Activated CD8-positive, alpha-beta T cell treated with anti-CD3 and anti-CD28 coated beads, Interleukin-2, amount 10 ng/mL, durations not matched to agents 7 days and 5 days (primary cell): ENCODE results near the gene DDO. TPM values are rescaled to one million over a fixed set of nuclear protein-coding genes. Genes with fewer than 3 reads are reported as not detected.
"Not testable (repeated sequence)": the region's sequence is repeated elsewhere in the genome, so short reads cannot be mapped to it uniquely, and the experiment has no call there.

Source experiments
- ATAC-seq: fragments of 150-1000 bp; cut with Tn5 transposase; one replicate; pipeline ENCODE4 v1.10.0; 2021; ENCODE audit warnings: moderate library complexity
- CTCF ChIA-PET: fragments of 350-600 bp; sonication (Branson Sonifier 250); formaldehyde crosslinking; loops from one replicate; lab custom pipeline; 2021; ENCODE audit warnings: antibody characterized with exemption; lab: Charles Lee
- POLR2A ChIA-PET: fragments of 350-600 bp; sonication (Branson Sonifier 250); formaldehyde crosslinking; loops from one replicate; lab custom pipeline; 2021; ENCODE audit warnings: antibody characterized with exemption; lab: Charles Lee
- DNase-seq: peaks from one replicate; pipeline ENCODE4 v3.0.0-alpha.2; 2020
- H3K27ac Mint-ChIP-seq: one replicate; pipeline ENCODE4 v1.8.0; 2021; ENCODE audit warnings: mild to moderate bottlenecking, mixed read lengths
- H3K27me3 Mint-ChIP-seq: one replicate; pipeline ENCODE4 v1.8.0; 2021; ENCODE audit warnings: low read depth, mixed read lengths
- H3K36me3 Mint-ChIP-seq: one replicate; pipeline ENCODE4 v1.8.0; 2021; ENCODE audit warnings: low read depth, mixed read lengths
- H3K4me1 Mint-ChIP-seq: one replicate; pipeline ENCODE4 v1.8.0; 2021; ENCODE audit warnings: low read depth, mixed read lengths
- H3K4me3 Mint-ChIP-seq: one replicate; pipeline ENCODE4 v1.8.0; 2021; ENCODE audit warnings: mild to moderate bottlenecking, mixed read lengths
- H3K9me3 Mint-ChIP-seq: one replicate; pipeline ENCODE4 v1.8.0; 2022; ENCODE audit warnings: mixed read lengths; ENCODE audit not compliant: insufficient read depth
- total RNA-seq, 2 experiments: library from RNA; stranded (reverse); gene quantifications; one replicate each; pipeline ENCODE4 v1.2.3, GENCODE V29; 2021

Gene DDO
- total RNA-seq, 2 experiments from 2014 or later = not detected

DNA sequence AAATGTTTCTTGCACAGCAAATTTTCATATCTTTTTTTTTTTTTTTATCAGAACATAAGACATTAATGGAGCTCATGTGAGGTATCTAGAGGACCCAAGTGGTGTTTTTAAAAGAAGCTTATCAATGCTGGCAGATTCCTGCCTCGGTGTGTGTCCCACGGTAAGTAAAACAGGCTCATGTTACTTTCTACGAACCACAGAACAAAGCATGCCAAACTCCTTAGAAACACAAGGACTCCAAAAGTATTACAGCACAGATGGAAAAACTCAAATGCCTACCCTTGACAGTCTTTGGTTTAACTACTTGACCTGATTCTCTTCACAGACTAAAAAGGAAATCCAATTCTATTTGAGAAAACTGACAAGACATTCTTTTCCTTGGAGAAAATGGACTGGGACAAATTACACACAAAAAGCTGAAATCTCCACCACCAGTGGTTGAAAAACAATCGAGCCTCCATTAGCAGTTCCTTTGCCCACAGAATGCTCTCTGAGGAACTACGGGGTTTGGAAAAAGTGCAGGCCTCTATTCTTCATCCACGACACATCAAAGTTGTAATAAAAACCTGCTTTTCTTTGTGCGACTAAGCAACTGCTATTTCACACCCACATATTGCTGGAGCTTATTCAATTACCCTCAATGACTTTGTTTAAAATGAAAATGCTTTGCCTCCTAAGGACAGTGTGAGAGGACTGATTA lies 62.7 kb downstream of the DDO start:
- CTCF ChIA-PET = interaction anchor here (1.0 to 1.1 kb wide), 2 partner anchors 11 to 15 kb away, joined by 3 read pairs; no protein-coding TSS in a partner anchor
- Mint-ChIP-seq H3K27ac (no peak overlapping the region), H3K4me1 (peaks cover 6% of the 10 kb centered on the region), H3K36me3 (no peaks in the 10 kb centered on the region), H3K4me3 (no peak overlapping the region), H3K27me3 (peaks cover 21% of the 10 kb centered on the region), H3K9me3 (no peaks in the 10 kb centered on the region)
- POLR2A ChIA-PET = no interaction called here
- ATAC-seq (no peak), DNase-seq (no peak)

DNA sequence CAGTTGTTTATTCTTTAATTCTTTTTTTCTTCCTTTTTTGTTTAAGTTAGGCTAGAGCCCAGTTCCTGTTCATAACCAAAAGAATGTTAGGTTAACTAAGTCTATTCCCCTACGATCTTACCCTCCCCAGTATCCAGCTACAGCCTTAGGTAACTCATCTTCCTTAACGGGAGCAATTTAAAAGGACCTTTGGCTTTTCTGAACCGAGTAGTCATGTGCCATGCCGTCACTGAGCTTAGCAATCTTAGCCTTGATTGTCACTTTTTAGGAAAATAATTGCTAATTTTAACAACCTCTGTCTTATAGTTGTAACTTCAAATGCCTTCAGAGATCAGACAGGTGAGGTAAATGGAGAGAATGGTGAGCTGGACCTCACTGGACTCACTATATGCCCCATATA lies 63.4 kb downstream of the DDO start:
- no peaks in the 10 kb centered on the region for H3K36me3 Mint-ChIP-seq
- DNase-seq = no peak
- ChIA-PET POLR2A (no interaction called here), CTCF (interaction anchor here (0.9 to 1.1 kb wide), 4 partner anchors 10 to 40 kb away, joined by 3 read pairs; no protein-coding TSS in a partner anchor)
- peaks cover 16% of the 10 kb centered on the region for H3K27me3 Mint-ChIP-seq
- no peak overlapping the region for H3K4me3 Mint-ChIP-seq
- peaks cover under 1% of the 10 kb centered on the region for H3K4me1 Mint-ChIP-seq
- ATAC-seq = no peak
- no peaks in the 10 kb centered on the region for H3K9me3 Mint-ChIP-seq
- H3K27ac Mint-ChIP-seq = no peak overlapping the region

DNA sequence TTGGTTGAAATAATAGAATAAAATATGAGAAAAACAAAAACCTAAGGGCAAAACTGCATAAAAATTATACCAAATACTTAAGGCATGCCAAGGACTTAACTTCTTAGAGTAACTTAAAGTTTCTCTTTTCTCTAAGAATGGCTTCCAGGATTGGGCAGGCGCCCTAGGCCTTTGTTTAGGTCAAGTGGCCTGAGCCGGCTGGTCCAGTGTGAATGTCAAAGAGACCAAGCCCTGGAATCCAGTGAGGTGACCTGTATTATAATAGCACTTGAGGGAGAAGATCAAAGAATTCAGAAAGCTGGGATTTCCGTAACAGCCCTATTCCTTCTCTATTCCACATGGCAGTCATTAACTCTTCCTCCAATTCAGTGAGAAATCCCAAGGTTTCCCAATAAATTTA lies 63.8 kb downstream of the DDO start:
- Mint-ChIP-seq H3K27ac (no peak overlapping the region), H3K36me3 (no peaks in the 10 kb centered on the region), H3K4me3 (no peak overlapping the region), H3K27me3 (peaks cover 11% of the 10 kb centered on the region), H3K9me3 (no peaks in the 10 kb centered on the region), H3K4me1 (no peaks in the 10 kb centered on the region)
- ATAC-seq (no peak), DNase-seq (no peak)
- POLR2A ChIA-PET = no interaction called here
- CTCF ChIA-PET = interaction anchor here (0.9 to 1.1 kb wide), 4 partner anchors 10 to 40 kb away, joined by 3 read pairs; no protein-coding TSS in a partner anchor

DNA sequence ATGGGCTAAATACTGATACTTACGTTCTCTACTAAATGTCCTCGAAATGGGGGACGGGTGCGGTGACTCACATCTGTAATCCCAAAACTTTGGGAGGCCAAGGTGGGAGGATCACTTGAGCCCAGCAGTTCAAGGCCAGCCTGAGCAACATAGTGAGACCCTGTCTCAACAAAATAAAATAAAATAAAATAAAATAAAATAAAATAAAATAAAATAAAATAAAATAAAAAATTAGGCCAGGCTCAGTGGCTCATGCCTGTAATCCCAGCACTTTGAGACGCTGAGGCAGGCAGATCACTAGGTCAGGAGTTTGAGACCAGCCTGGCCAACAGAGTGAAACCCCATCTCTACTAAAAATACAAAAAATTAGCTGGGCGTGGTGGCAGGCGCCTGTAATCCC lies 64.8 kb downstream of the DDO start:
- ATAC-seq, DNase-seq, H3K4me3 Mint-ChIP-seq, H3K27me3 Mint-ChIP-seq, H3K9me3 Mint-ChIP-seq, H3K27ac Mint-ChIP-seq, H3K4me1 Mint-ChIP-seq, CTCF ChIA-PET, POLR2A ChIA-PET, H3K36me3 Mint-ChIP-seq: not testable (repeated sequence)

DNA sequence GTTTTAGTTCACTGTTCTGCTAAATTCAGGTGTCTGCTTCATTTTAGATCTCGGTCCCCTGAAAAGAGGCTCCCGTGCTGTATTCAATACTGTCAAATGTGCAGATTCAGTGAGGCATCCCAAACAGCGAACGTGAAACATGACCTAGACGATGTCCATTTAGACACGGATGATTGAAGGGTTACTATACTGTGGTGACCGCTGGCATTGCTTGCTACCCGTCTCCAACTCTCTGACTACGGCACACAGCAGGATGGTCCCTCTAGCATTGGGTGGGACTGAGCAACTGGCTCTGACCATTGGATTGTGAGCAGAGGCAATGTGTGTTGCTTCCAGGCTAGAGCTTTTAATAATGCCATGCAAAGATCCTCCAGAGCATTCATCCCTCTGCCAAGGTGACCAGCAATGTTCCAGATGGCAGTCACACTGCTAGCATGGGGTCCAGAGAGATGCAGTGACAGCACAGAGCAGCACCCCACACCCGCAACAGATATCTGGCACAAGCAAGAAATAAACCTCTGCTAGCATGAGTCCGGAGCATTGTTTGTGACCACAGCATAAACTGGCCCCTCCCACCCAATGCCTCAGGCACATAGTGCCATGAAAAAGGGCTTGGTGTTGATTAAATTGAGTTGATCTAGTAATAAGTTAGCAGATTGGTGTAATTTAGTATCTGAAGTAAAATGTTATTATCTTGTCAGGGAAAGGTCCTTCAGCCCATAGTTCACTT lies 66.2 kb downstream of the DDO start:
- CTCF ChIA-PET = no interaction called here

DNA sequence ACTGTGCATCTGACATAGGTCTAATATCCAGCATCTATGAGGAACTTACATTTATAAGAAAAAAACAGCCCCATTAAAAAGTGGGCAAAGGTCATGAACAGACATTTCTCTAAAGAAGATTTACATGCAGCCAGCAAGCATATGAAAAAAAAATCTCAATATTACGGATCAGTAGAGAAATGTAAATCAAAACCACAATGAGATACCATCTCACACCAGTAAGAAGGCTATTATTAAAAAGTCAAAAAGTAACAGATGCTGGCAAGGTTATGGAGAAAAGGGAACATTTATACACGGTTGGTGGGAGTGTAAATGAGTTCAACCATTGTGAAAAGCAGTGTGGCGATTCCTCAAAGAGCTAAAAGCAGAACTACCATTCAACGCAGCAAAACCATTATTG lies 70.3 kb downstream of the DDO start:
- peaks cover 2% of the 10 kb centered on the region for H3K27me3 Mint-ChIP-seq
- no peak for ATAC-seq
- H3K36me3 Mint-ChIP-seq = no peaks in the 10 kb centered on the region
- no peaks in the 10 kb centered on the region for H3K9me3 Mint-ChIP-seq
- DNase-seq = no peak
- POLR2A ChIA-PET = no interaction called here
- H3K4me1 Mint-ChIP-seq = no peaks in the 10 kb centered on the region
- H3K4me3 Mint-ChIP-seq = no peak overlapping the region
- CTCF ChIA-PET = no interaction called here
- no peak overlapping the region for H3K27ac Mint-ChIP-seq

More for the DNA sequence above, 66.2 kb downstream of the DDO start:
- POLR2A ChIA-PET = no interaction called here
- Mint-ChIP-seq H3K27ac (no peak overlapping the region), H3K9me3 (no peaks in the 10 kb centered on the region), H3K4me3 (no peak overlapping the region), H3K4me1 (no peaks in the 10 kb centered on the region), H3K36me3 (no peaks in the 10 kb centered on the region), H3K27me3 (peaks cover 3% of the 10 kb centered on the region)
- no peak for DNase-seq
- ATAC-seq = no peak

DNA sequence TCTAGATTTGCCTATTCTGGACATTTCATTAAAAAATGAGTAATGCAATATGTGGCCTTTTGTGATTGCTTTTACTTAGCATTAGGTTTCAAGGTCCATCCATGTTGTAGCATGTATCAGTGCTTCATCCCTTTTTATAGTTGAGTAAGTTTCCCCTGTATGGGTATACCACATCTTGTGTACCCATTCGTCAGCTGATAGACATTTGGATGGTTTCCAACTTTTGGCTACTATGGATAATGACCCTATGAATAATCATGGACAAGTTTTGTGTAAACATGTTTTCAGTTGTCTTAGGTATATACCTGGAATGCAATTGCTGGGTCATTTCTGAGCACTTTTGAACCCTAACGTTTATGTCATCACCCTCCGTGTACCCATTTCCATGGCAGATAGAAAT lies 72.6 kb downstream of the DDO start:
- POLR2A ChIA-PET = no interaction called here
- CTCF ChIA-PET = interaction anchor here (1.0 kb wide), 1 partner anchor 109 kb away, joined by 3 read pairs; no protein-coding TSS in a partner anchor

More for the DNA sequence above, 72.6 kb downstream of the DDO start:
- Mint-ChIP-seq H3K4me1 (no peaks in the 10 kb centered on the region), H3K4me3 (no peak overlapping the region), H3K27me3 (peaks cover 8% of the 10 kb centered on the region), H3K36me3 (no peaks in the 10 kb centered on the region), H3K9me3 (no peaks in the 10 kb centered on the region), H3K27ac (no peak overlapping the region)
- ATAC-seq = no peak
- no peak for DNase-seq

Other genes with a start within 250 kb of the DDO start
- gene WASF1, start 235.9 kb downstream of the DDO start, total RNA-seq = under 1 TPM; 0.50 to 0.76 TPM
- gene CDC40, start 235.1 kb downstream of the DDO start, total RNA-seq = 10 to 100 TPM; 25.9 to 27.0 TPM
- not detected for gene METTL24, start 57.2 kb downstream of the DDO start, total RNA-seq
- gene SLC22A16, start 61.0 kb upstream of the DDO start, total RNA-seq = not detected